Breast epithelium (tissue), 3 donors: ENCODE measurements around the gene STOM.

Experiments used
- CTCF ChIP-seq, 3 donors: fragments of 450-650 bp; IDR thresholded peaks; one replicate each; pipeline ENCODE4 v1.5.1; 2016 to 2017; ENCODE audit warnings: antibody characterized with exemption in 3 of 3, mild to moderate bottlenecking in 3 of 3, moderate library complexity in 3 of 3
- POLR2AphosphoS5 ChIP-seq, 3 donors: sonication (generic); formaldehyde crosslinking; IDR thresholded peaks; one replicate each; pipeline ENCODE4 v1.6.1; 2017; ENCODE audit warnings: antibody characterized with exemption in 3 of 3

- TF ChIP-seq CTCF (IDR thresholded peaks at IDR 0.05) (no peak), POLR2AphosphoS5 (IDR thresholded peaks at IDR 0.05) (no peak)
Observed at GRCh38 chr9:121295662-121296191, 74.3 kb downstream of the STOM start.
